A673 (cell line): ENCODE results near the gene MNAT1. TPM values are rescaled to one million over a fixed set of nuclear protein-coding genes. Genes with fewer than 3 reads are reported as not detected.

Source experiments
- BruUV-seq: library from RNA; stranded (reverse); fragments of 400-500 nt; replicated peaks from 2 replicates; lab custom pipeline; 2021; lab: Mats Ljungman, UMichigan
- CTCF ChIA-PET: fragments of 300-600 bp; sonication (Branson Sonifier 250); formaldehyde crosslinking; loops from one replicate; lab custom pipeline; 2022; ENCODE audit warnings: antibody characterized with exemption; lab: Charles Lee
- POLR2A ChIA-PET: fragments of 300-600 bp; sonication (Branson Sonifier 250); formaldehyde crosslinking; loops from one replicate; lab custom pipeline; 2022; ENCODE audit warnings: antibody characterized with exemption; ENCODE audit not compliant: low non-redundant PET; lab: Charles Lee
- DNase-seq: peaks from one replicate; pipeline ENCODE4 v3.0.0-alpha.2; 2015; ENCODE audit warnings: low spot score
- H3K27ac ChIP-seq: fragments of 200-600 bp; sonication (generic); 2 replicates; pipeline ENCODE4 v1.5.1; 2016; ENCODE audit warnings: mixed run types, low read depth, mild to moderate bottlenecking, mixed read lengths, antibody characterized with exemption, low read length; ENCODE audit not compliant: poor library complexity, severe bottlenecking
- H3K27me3 ChIP-seq: fragments of 200-600 bp; sonication (generic); replicated peaks from 2 replicates; pipeline ENCODE4 v1.6.1; 2017; ENCODE audit warnings: mixed run types, low read depth, mild to moderate bottlenecking, mixed read lengths, antibody characterized with exemption, low read length; ENCODE audit not compliant: insufficient read depth, poor library complexity
- H3K36me3 ChIP-seq: fragments of 200-600 bp; sonication (generic); 2 replicates; pipeline ENCODE4 v1.6.1; 2016; ENCODE audit warnings: mixed run types, mild to moderate bottlenecking, mixed read lengths, antibody characterized with exemption, low read length; ENCODE audit not compliant: insufficient read depth, poor library complexity, severe bottlenecking
- H3K4me1 ChIP-seq: fragments of 200-600 bp; sonication (generic); 2 replicates; pipeline ENCODE4 v1.6.1; 2017; ENCODE audit warnings: mixed run types, mild to moderate bottlenecking, mixed read lengths, antibody characterized with exemption, low read length; ENCODE audit not compliant: insufficient read depth, poor library complexity, severe bottlenecking
- H3K4me3 ChIP-seq: fragments of 200-600 bp; sonication (generic); 2 replicates; pipeline ENCODE4 v1.5.1; 2016; ENCODE audit warnings: low read depth, mixed run types, mild to moderate bottlenecking, mixed read lengths, low read length; ENCODE audit not compliant: poor library complexity, severe bottlenecking
- H3K9me3 ChIP-seq: fragments of 200-600 bp; sonication (generic); 2 replicates; pipeline ENCODE4 v1.6.1; 2016; ENCODE audit warnings: mixed run types, low read depth, mild to moderate bottlenecking, mixed read lengths, antibody characterized with exemption, low read length; ENCODE audit not compliant: poor library complexity, severe bottlenecking
- CTCF ChIP-seq: fragments of 300-800, 200-600 bp; sonication (generic); conservative IDR thresholded peaks from 2 replicates; pipeline ENCODE4 v1.5.1; 2017; ENCODE audit warnings: low read depth, mild to moderate bottlenecking, antibody characterized with exemption, low read length, moderate library complexity, mixed read lengths
- EZH2 ChIP-seq: fragments of 200-600 bp; sonication (generic); IDR thresholded peaks from 2 replicates; pipeline ENCODE4 v1.6.1; 2017; ENCODE audit warnings: borderline replicate concordance, low read depth, mild to moderate bottlenecking, mixed read lengths, antibody characterized with exemption, low read length; ENCODE audit not compliant: poor library complexity, severe bottlenecking
- intact Hi-C: fragments of 100-400 bp; cut with micrococcal nuclease; formaldehyde crosslinking; loops from one replicate; pipeline ENCODE4 v1.10.0; 2022; ENCODE audit not compliant: unreplicated experiment
- total RNA-seq: library from RNA; stranded (reverse); gene quantifications from 2 replicates; pipeline ENCODE4 v1.2.3, GENCODE V29; 2021

The MNAT1 gene
- total RNA-seq, 1 experiment from 2014 or later: 70.9 TPM

- BruUV-seq: no TSS peak
Observed at GRCh38 chr14:60977847-60978246, 243.3 kb downstream of the MNAT1 start.

GRCh38 chr14:60980811-60981632, 246.5 kb downstream of the MNAT1 start, which contains the start of the genes SLC38A6 and TRMT5:
TSS of gene SLC38A6 (plus strand) at chr14:60981245. CDS start at chr14:60981278, 33 bp downstream.
TSS of gene TRMT5 (minus strand) at chr14:60981079. CDS start at chr14:60980973, 106 bp downstream.
- TF ChIP-seq EZH2 (no peak), CTCF (no peak)
- H3K27ac ChIP-seq: peak within 1 kb of the TSS; percentile 94
- CTCF ChIA-PET: no interaction called here
- BruUV-seq: no TSS peak
- DNase-seq: peak; percentile 97
- intact Hi-C loops: loop anchor here (2.0 to 5.0 kb wide), 3 partner anchors 122 to 334 kb away; no protein-coding TSS in a partner anchor
- POLR2A ChIA-PET: no interaction called here
- H3K4me3 ChIP-seq: peak within 1 kb of the TSS; percentile 84
- H3K36me3 ChIP-seq: peaks cover 37% of the 10 kb centered on the region
- H3K4me1 ChIP-seq: peaks cover 26% of the 10 kb centered on the region
- no peaks in the 10 kb centered on the region for H3K9me3 ChIP-seq
- no peaks in the 10 kb centered on the region for H3K27me3 ChIP-seq

More at GRCh38 chr14:60977847-60978246, 243.3 kb downstream of the MNAT1 start:
- TF ChIP-seq CTCF (no peak), EZH2 (no peak)
- Histone ChIP-seq H3K27ac (no peak overlapping the region), H3K36me3 (peaks cover 39% of the 10 kb centered on the region), H3K4me3 (no peak overlapping the region), H3K4me1 (peaks cover 22% of the 10 kb centered on the region), H3K27me3 (no peaks in the 10 kb centered on the region), H3K9me3 (no peaks in the 10 kb centered on the region)
- intact Hi-C loops: no loop called here
- DNase-seq: no peak
- CTCF ChIA-PET: no interaction called here
- POLR2A ChIA-PET: no interaction called here

GRCh38 chr14:60981633-60982455, 247.3 kb downstream of the MNAT1 start:
- peak; percentile 37 for DNase-seq
- no peak for TF ChIP-seq CTCF
- no peak for TF ChIP-seq EZH2
- Histone ChIP-seq H3K4me1 (peaks cover 26% of the 10 kb centered on the region), H3K27me3 (no peaks in the 10 kb centered on the region), H3K4me3 (peak overlapping the region; percentile 84), H3K27ac (peak overlapping the region; percentile 94), H3K9me3 (no peaks in the 10 kb centered on the region), H3K36me3 (peaks cover 36% of the 10 kb centered on the region)
- ChIA-PET CTCF (no interaction called here), POLR2A (no interaction called here)
- TSS peak; percentile 43 for BruUV-seq
- intact Hi-C loops: loop anchor here (2.0 to 5.0 kb wide), 3 partner anchors 121 to 335 kb away; no protein-coding TSS in a partner anchor
